ENCODE results near the gene COQ2. TPM values are rescaled to one million over a fixed set of nuclear protein-coding genes. Genes with fewer than 3 reads are reported as not detected.

The COQ2 gene
- polyA plus RNA-seq, 1 of the 3 experiments (the other 2 are of a cell fraction): 14.8 TPM

GRCh38 chr4:83250687-83251446 is 33.7 kb downstream of the COQ2 start:
- Histone ChIP-seq H3K4me2 (no peak overlapping the region), H3K4me3 (ENCODE audit: low read depth in 2 of 2, low read length in 1 of 2) (no peak overlapping the region), H3K9me2 (no peaks in the 10 kb centered on the region), H3K79me2 (ENCODE audit: insufficient read depth) (no peaks in the 10 kb centered on the region), H4K20me1 (ENCODE audit: insufficient read depth) (no peaks in the 10 kb centered on the region), H3K9me3 (no peaks in the 10 kb centered on the region), H3K27ac (ENCODE audit: low read depth in 2 of 2, low read length in 1 of 2) (no peak overlapping the region), H3K4me1 (ENCODE audit: control insufficient read depth in 1 of 2, insufficient read depth in 2 of 2, low read depth in 1 of 2, low read length in 1 of 2) (no peaks in the 10 kb centered on the region), H3K36me3 (replicated peaks in 1 of 2; ENCODE audit: control insufficient read depth in 1 of 2, insufficient read depth in 2 of 2, low read length in 1 of 2) (no peaks in the 10 kb centered on the region), H3K27me3 (ENCODE audit: insufficient read depth) (no peaks in the 10 kb centered on the region), H3F3A (replicated peaks; ENCODE audit: insufficient read depth) (no peaks in the 10 kb centered on the region), H3K9ac (no peak overlapping the region), H2AFZ (ENCODE audit: low read depth) (no peak overlapping the region)
- ChIA-PET CTCF (interaction anchor here (1.0 to 4.0 kb wide), 3 partner anchors 11 to 41 kb away, joined by 5 to 27 read pairs (median 7); no protein-coding TSS in a partner anchor), POLR2A (no interaction called here)
- WGBS (ENCODE audit: low lambda C conversion rate): 69% methylated on average over 7 of the region's 7 CpGs
- no peak for TF ChIP-seq TCF12 (IDR thresholded peaks at IDR 0.05)
- no peak for TF ChIP-seq GABPA (IDR thresholded peaks at IDR 0.05; ENCODE audit: low read depth)
- no peak for TF ChIP-seq GATA2 (CRISPR knock-in tag; IDR thresholded peaks at IDR 0.05)
- TF ChIP-seq MXI1 (IDR thresholded peaks at IDR 0.05; ENCODE audit: low read depth, low read length): no peak
- no peak for TF ChIP-seq MEF2A (IDR thresholded peaks at IDR 0.05; ENCODE audit: borderline replicate concordance, low read depth)
- no peak for TF ChIP-seq TEAD4 (IDR thresholded peaks at IDR 0.05; ENCODE audit: borderline replicate concordance, insufficient read depth)
- TF ChIP-seq PBX3 (IDR thresholded peaks at IDR 0.05): no peak
- no peak for TF ChIP-seq USF1 (IDR thresholded peaks at IDR 0.05; ENCODE audit: borderline replicate concordance, low read depth)
- no peak for TF ChIP-seq FOXM1 (IDR thresholded peaks at IDR 0.05; ENCODE audit: low read depth)
- TF ChIP-seq CTCF (IDR thresholded peaks at IDR 0.05): no peak
- TF ChIP-seq ELF1 (IDR thresholded peaks at IDR 0.05): no peak
- DNase-seq: no peak

- Histone ChIP-seq H3K4me3 (ENCODE audit: low read depth in 2 of 2, low read length in 1 of 2) (no peak overlapping the region), H3F3A (replicated peaks; ENCODE audit: insufficient read depth) (no peaks in the 10 kb centered on the region), H3K9me3 (no peaks in the 10 kb centered on the region), H3K36me3 (replicated peaks in 1 of 2; ENCODE audit: control insufficient read depth in 1 of 2, insufficient read depth in 2 of 2, low read length in 1 of 2) (no peaks in the 10 kb centered on the region), H3K9ac (no peak overlapping the region), H3K4me2 (no peak overlapping the region), H3K9me2 (no peaks in the 10 kb centered on the region), H4K20me1 (ENCODE audit: insufficient read depth) (no peaks in the 10 kb centered on the region), H3K79me2 (ENCODE audit: insufficient read depth) (no peaks in the 10 kb centered on the region), H2AFZ (ENCODE audit: low read depth) (no peak overlapping the region), H3K27ac (ENCODE audit: low read depth in 2 of 2, low read length in 1 of 2) (no peak overlapping the region), H3K27me3 (ENCODE audit: insufficient read depth) (no peaks in the 10 kb centered on the region), H3K4me1 (ENCODE audit: control insufficient read depth in 1 of 2, insufficient read depth in 2 of 2, low read depth in 1 of 2, low read length in 1 of 2) (no peaks in the 10 kb centered on the region)
- 84% methylated on average over 3 of the region's 5 CpGs for WGBS (ENCODE audit: low lambda C conversion rate)
- ChIA-PET CTCF (interaction anchor here (1.0 kb wide), 1 partner anchor 35 kb away, joined by 4 read pairs; the partner anchor contains the start of gene COQ2), POLR2A (no interaction called here)
- no peak for DNase-seq
- TF ChIP-seq IRF3 (IDR thresholded peaks at IDR 0.05; ENCODE audit: low read depth, low read length) (no peak), RAD21 (IDR thresholded peaks at IDR 0.05; ENCODE audit: low read length) (no peak), RCOR1 (IDR thresholded peaks at IDR 0.05; ENCODE audit: low read length) (no peak), RXRA (IDR thresholded peaks at IDR 0.05; ENCODE audit: borderline replicate concordance, low read depth) (no peak), ZBTB33 (IDR thresholded peaks at IDR 0.05; ENCODE audit: borderline replicate concordance, low read depth) (no peak), REST (IDR thresholded peaks at IDR 0.05; ENCODE audit: low read depth, low read length) (no peak), GATA2 (CRISPR knock-in tag; IDR thresholded peaks at IDR 0.05) (no peak)
These were observed 36.1 kb downstream of the COQ2 start for GRCh38 chr4:83248486-83248885.

All from SK-N-SH (cell line).